ENCODE data around the gene SEC11A.
"Not testable (repeated sequence)": the region's sequence is repeated elsewhere in the genome, so short reads cannot be mapped to it uniquely, and the experiment has no call there.

The SEC11A gene

DNA sequence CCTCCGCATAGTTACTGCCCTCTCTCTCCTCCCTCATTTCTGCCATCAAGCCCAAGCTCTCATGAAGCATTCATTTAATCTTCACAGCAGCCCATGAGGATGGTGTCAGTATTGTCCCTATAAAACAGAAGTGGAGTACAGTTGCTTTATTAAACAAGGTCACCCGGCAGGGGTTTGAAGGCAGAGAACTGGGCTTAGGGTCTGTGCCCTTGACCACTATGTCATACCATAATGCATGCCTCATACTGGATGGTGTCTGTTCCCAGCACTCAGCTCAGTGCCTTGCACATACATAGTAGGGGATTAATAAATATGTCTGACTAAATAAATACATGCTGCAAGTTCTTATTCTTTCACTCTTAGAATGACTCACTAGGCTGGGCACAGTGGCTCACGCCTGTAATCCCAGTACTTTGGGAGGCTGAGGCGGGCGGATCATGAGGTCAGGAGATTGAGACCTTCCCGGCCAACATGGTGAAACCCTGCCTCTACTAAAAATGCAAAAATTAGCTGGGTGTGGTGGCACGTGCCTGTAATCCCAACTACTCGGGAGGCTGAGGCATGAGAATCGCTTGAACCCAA is 19.6 kb upstream of the SEC11A start:
- H3K4me3 ChIP-seq (ENCODE audit: low read depth in 1 of 2, low read length in 2 of 2), result peak overlapping the region in 1 of 2 donors; percentile 17
- H3K27ac ChIP-seq (ENCODE audit: low read length), result peak overlapping the region; percentile 72

DNA sequence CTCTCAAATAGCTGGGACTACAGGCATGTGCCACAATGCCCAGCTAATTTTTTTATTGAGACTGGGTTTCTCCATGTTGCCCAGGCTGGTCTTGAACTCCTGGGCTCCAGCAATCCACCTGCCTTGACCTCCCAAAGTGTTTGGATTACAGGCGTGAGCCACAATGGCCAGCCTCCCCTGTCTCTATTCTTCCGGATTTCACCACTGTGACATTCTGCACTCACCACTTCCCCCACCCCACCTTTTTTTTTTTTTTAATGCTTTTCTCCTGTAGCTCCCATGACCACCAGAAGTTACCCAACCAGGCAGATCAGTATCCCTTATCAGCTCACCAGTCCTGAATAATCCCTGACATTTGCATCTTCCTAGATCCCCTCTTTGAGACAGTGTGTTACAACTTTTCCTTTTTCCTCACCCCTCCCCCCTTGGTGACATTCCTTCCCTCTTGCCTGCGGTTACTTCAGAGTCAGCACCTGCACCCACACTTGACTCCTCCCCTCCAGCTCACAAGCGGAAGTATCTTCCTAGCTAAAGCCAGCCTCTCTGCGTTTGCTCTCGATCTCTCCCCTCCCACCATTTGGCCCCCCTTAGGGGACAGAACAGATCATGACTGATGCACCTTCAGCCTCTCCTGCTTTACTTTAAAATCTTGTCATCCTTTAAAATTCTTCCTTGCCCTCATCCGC is 19.0 kb upstream of the SEC11A start:
- H3K4me3 ChIP-seq (ENCODE audit: low read depth in 1 of 2, low read length in 2 of 2), result peak overlapping the region in 1 of 2 donors; percentile 17
- no peaks in the 10 kb centered on the region for H3K36me3 ChIP-seq (ENCODE audit: control insufficient read depth in 1 of 2, insufficient read depth in 2 of 2, low read length in 2 of 2)
- no peaks in the 10 kb centered on the region for H3K4me1 ChIP-seq (ENCODE audit: control insufficient read depth in 1 of 2, insufficient read depth in 2 of 2, low read length in 2 of 2)

More for the DNA sequence above, 19.6 kb upstream of the SEC11A start:
- H3K4me1 ChIP-seq (ENCODE audit: control insufficient read depth in 1 of 2, insufficient read depth in 2 of 2, low read length in 2 of 2); H3K9me3 ChIP-seq (ENCODE audit: control insufficient read depth in 1 of 2, low read length in 2 of 2); H3K36me3 ChIP-seq (ENCODE audit: control insufficient read depth in 1 of 2, insufficient read depth in 2 of 2, low read length in 2 of 2); H3K27me3 ChIP-seq (ENCODE audit: low read depth, low read length): not testable (repeated sequence)

DNA sequence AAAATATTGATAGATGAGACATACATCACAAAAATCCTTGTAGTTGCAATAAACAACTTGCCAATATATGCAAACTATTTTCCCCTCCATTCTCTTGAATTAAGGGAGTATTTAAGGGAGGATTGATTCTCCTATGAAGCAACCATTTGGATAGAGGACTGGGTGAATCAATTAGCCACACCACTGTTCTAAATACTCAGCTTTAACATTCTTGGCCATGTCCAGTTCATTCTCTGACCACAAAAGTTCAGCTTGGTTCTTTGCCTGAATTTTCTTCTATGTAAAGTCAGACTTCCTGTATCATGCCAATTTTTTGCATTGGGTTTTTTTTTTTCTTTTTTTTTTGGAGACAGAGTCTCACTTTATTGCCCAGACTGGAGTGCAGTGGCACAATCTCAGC is 15.8 kb upstream of the SEC11A start:
- no peaks in the 10 kb centered on the region for H3K27me3 ChIP-seq (ENCODE audit: low read depth, low read length)
- H3K27ac ChIP-seq (ENCODE audit: low read length), result no peak overlapping the region
- H3K9me3 ChIP-seq (ENCODE audit: control insufficient read depth in 1 of 2, low read length in 2 of 2), result no peaks in the 10 kb centered on the region
- no peak overlapping the region for H3K4me3 ChIP-seq (ENCODE audit: low read depth in 1 of 2, low read length in 2 of 2)
- H3K4me1 ChIP-seq (ENCODE audit: control insufficient read depth in 1 of 2, insufficient read depth in 2 of 2, low read length in 2 of 2), result no peaks in the 10 kb centered on the region
- no peaks in the 10 kb centered on the region for H3K36me3 ChIP-seq (ENCODE audit: control insufficient read depth in 1 of 2, insufficient read depth in 2 of 2, low read length in 2 of 2)

More for the DNA sequence above, 19.0 kb upstream of the SEC11A start:
- no peaks in the 10 kb centered on the region for H3K9me3 ChIP-seq (ENCODE audit: control insufficient read depth in 1 of 2, low read length in 2 of 2)
- no peaks in the 10 kb centered on the region for H3K27me3 ChIP-seq (ENCODE audit: low read depth, low read length)
- H3K27ac ChIP-seq (ENCODE audit: low read length), result peak overlapping the region; percentile 72

GRCh38 chr15:84727429-84727828 is 11.5 kb upstream of the SEC11A start:
- Histone ChIP-seq H3K4me1 (ENCODE audit: control insufficient read depth in 1 of 2, insufficient read depth in 2 of 2, low read length in 2 of 2) (no peaks in the 10 kb centered on the region), H3K27ac (ENCODE audit: low read length) (no peak overlapping the region), H3K4me3 (ENCODE audit: low read depth in 1 of 2, low read length in 2 of 2) (no peak overlapping the region), H3K9me3 (ENCODE audit: control insufficient read depth in 1 of 2, low read length in 2 of 2) (no peaks in the 10 kb centered on the region), H3K36me3 (ENCODE audit: control insufficient read depth in 1 of 2, insufficient read depth in 2 of 2, low read length in 2 of 2) (no peaks in the 10 kb centered on the region), H3K27me3 (ENCODE audit: low read depth, low read length) (no peaks in the 10 kb centered on the region)

- no peak overlapping the region for H3K4me3 ChIP-seq (ENCODE audit: low read depth in 1 of 2, low read length in 2 of 2)
- H3K27ac ChIP-seq (ENCODE audit: low read length), result peak overlapping the region; percentile 52
- no peaks in the 10 kb centered on the region for H3K27me3 ChIP-seq (ENCODE audit: low read depth, low read length)
- H3K9me3 ChIP-seq (ENCODE audit: control insufficient read depth in 1 of 2, low read length in 2 of 2), result no peaks in the 10 kb centered on the region
- H3K36me3 ChIP-seq (ENCODE audit: control insufficient read depth in 1 of 2, insufficient read depth in 2 of 2, low read length in 2 of 2), result no peaks in the 10 kb centered on the region
- H3K4me1 ChIP-seq (ENCODE audit: control insufficient read depth in 1 of 2, insufficient read depth in 2 of 2, low read length in 2 of 2), result no peaks in the 10 kb centered on the region
These were observed 9.1 kb upstream of the SEC11A start for GRCh38 chr15:84725001-84725491.

DNA sequence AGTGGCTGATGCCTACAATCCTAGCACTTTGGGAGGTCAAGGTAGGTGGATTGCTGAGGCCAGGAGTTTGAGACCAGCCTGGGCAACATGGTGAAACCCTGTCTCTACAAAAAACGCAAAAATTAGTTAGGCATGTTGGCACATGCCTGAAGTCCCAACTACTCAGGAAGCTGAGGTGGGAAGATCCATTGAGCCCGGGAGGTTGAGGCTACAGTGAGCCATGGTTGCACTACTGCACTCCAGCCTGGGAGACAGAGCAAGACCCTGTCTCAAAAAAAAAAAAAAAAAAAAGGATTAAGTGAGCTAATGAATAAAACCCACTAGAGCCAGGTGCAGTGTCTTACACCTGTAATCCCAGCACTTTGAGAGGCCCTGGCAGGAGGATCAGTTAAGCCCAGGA is 6.7 kb upstream of the SEC11A start:
- H3K4me1 ChIP-seq (ENCODE audit: control insufficient read depth in 1 of 2, insufficient read depth in 2 of 2, low read length in 2 of 2), result no peaks in the 10 kb centered on the region
- H3K27me3 ChIP-seq (ENCODE audit: low read depth, low read length), result no peaks in the 10 kb centered on the region
- H3K27ac ChIP-seq (ENCODE audit: low read length), result no peak overlapping the region
- H3K36me3 ChIP-seq (ENCODE audit: control insufficient read depth in 1 of 2, insufficient read depth in 2 of 2, low read length in 2 of 2), result no peaks in the 10 kb centered on the region
- H3K4me3 ChIP-seq (ENCODE audit: low read depth in 1 of 2, low read length in 2 of 2), result no peak overlapping the region
- no peaks in the 10 kb centered on the region for H3K9me3 ChIP-seq (ENCODE audit: control insufficient read depth in 1 of 2, low read length in 2 of 2)

DNA sequence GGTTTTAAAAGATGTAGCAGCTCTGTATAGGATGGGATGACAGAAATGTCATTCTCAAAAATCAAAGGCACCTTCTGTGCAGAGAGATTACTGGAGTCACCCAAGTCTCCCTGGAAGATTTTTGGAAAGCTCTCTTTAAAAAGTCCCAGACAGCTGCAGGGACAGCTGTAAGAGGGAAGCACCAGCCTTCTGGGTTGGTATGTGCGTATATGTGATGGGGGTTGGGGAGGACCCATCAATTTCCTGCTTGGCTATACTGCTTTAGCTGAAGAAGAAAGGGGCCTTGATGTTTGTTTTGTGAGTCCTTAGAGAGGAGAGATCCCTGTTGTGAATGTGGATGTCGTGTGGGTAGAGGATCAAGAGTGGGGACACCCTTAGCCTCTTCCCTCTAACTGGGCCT is 5.4 kb upstream of the SEC11A start:
- Histone ChIP-seq H3K27me3 (ENCODE audit: low read depth, low read length) (no peaks in the 10 kb centered on the region), H3K36me3 (ENCODE audit: control insufficient read depth in 1 of 2, insufficient read depth in 2 of 2, low read length in 2 of 2) (no peaks in the 10 kb centered on the region), H3K9me3 (ENCODE audit: control insufficient read depth in 1 of 2, low read length in 2 of 2) (no peaks in the 10 kb centered on the region), H3K4me1 (ENCODE audit: control insufficient read depth in 1 of 2, insufficient read depth in 2 of 2, low read length in 2 of 2) (peaks cover 0 to 6% of the 10 kb centered on the region in 2 donors), H3K4me3 (ENCODE audit: low read depth in 1 of 2, low read length in 2 of 2) (no peak overlapping the region), H3K27ac (ENCODE audit: low read length) (peak overlapping the region; percentile 43)

DNA sequence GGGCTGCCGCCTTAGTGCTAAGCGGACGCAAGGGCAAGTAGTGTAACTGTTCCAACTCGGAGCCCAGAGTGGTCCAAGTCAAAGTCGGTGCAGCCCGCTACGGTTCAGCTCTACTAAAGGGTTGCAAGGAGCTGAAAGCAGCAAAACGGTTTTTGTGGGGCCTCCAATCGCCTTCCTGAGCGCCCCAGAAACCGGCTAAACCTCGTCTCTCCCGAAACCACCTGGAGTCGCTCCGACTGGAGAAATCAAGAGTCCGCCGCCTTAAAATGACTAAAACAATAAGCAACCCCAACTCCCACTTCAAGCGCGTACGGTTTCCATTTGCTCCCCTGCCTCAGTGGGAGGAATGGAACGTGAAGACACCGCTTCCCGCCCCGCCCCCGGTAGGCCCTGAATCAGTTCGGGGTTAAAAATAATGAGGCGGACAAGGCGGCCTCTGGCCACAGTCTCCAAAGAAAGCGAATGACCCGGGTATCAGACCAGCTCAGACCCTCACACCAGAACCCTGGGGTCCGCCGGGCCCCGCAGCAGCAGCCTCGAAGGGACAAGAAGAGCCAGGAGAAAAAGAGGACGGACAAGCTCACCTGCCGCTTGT is 401 bp downstream of the SEC11A start:
- H3K27me3 ChIP-seq (ENCODE audit: low read depth, low read length), result no peaks in the 10 kb centered on the region
- no peaks in the 10 kb centered on the region for H3K9me3 ChIP-seq (ENCODE audit: control insufficient read depth in 1 of 2, low read length in 2 of 2)
- H3K36me3 ChIP-seq (ENCODE audit: control insufficient read depth in 1 of 2, insufficient read depth in 2 of 2, low read length in 2 of 2), result peaks cover 0 to 7% of the 10 kb centered on the region in 2 donors
- H3K4me3 ChIP-seq (ENCODE audit: low read depth in 1 of 2, low read length in 2 of 2), result peak overlapping the region; percentile 84 to 88
- peaks cover 13 to 26% of the 10 kb centered on the region in 2 donors for H3K4me1 ChIP-seq (ENCODE audit: control insufficient read depth in 1 of 2, insufficient read depth in 2 of 2, low read length in 2 of 2)
- H3K27ac ChIP-seq (ENCODE audit: low read length), result peak overlapping the region; percentile 88

DNA sequence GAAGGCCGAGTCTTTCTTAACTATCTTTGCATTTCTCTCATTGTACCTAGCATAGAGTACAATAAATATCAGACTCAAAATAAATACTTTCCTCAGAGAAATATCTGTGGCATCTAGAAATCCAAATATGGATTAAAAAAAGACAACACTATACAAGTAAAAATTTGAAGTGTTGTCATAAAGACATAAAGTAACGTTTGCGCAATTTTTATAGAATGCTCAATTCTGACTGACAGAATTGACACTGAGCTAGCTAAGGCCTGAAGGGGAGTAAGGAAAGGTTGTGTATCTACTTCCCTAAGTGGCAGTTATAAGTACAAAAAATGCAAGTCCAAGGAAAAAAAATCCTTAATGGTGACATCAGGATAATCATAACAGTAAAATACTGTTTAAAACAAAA is 1.1 kb downstream of the SEC11A start:
- Histone ChIP-seq H3K4me1 (ENCODE audit: control insufficient read depth in 1 of 2, insufficient read depth in 2 of 2, low read length in 2 of 2) (peaks cover 13 to 26% of the 10 kb centered on the region in 2 donors), H3K4me3 (ENCODE audit: low read depth in 1 of 2, low read length in 2 of 2) (peak overlapping the region; percentile 84 to 88), H3K27me3 (ENCODE audit: low read depth, low read length) (no peaks in the 10 kb centered on the region), H3K9me3 (ENCODE audit: control insufficient read depth in 1 of 2, low read length in 2 of 2) (no peaks in the 10 kb centered on the region), H3K36me3 (ENCODE audit: control insufficient read depth in 1 of 2, insufficient read depth in 2 of 2, low read length in 2 of 2) (peaks cover 0 to 7% of the 10 kb centered on the region in 2 donors), H3K27ac (ENCODE audit: low read length) (peak overlapping the region; percentile 88)

GRCh38 chr15:84714372-84714771 is 1.6 kb downstream of the SEC11A start:
- Histone ChIP-seq H3K4me1 (ENCODE audit: control insufficient read depth in 1 of 2, insufficient read depth in 2 of 2, low read length in 2 of 2) (peaks cover 13 to 26% of the 10 kb centered on the region in 2 donors), H3K4me3 (ENCODE audit: low read depth in 1 of 2, low read length in 2 of 2) (peak overlapping the region; percentile 84 to 88), H3K9me3 (ENCODE audit: control insufficient read depth in 1 of 2, low read length in 2 of 2) (no peaks in the 10 kb centered on the region), H3K27ac (ENCODE audit: low read length) (no peak overlapping the region), H3K27me3 (ENCODE audit: low read depth, low read length) (no peaks in the 10 kb centered on the region), H3K36me3 (ENCODE audit: control insufficient read depth in 1 of 2, insufficient read depth in 2 of 2, low read length in 2 of 2) (peaks cover 0 to 7% of the 10 kb centered on the region in 2 donors)

DNA sequence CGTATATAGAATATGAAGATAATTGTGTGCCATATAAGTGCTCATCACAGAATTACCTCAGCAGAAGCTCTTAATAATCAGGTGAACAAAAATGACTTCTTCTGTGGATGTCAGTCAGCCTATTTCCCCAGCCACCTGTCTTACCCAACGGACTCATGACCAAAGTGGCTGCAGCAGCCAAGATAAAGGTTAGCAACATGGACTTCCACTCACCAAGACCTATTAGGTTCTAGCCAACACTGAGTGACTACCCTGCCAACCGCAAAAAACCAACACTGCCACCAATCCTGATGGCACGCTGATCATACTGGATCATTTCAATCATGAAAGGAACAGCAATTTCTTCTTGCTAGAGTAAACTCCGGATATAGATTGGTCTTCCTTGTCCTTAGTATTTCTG is 12.1 kb downstream of the SEC11A start:
- Histone ChIP-seq H3K4me3 (ENCODE audit: low read depth in 1 of 2, low read length in 2 of 2) (no peak overlapping the region), H3K4me1 (ENCODE audit: control insufficient read depth in 1 of 2, insufficient read depth in 2 of 2, low read length in 2 of 2) (peaks cover 9 to 12% of the 10 kb centered on the region in 2 donors), H3K27me3 (ENCODE audit: low read depth, low read length) (no peaks in the 10 kb centered on the region), H3K36me3 (ENCODE audit: control insufficient read depth in 1 of 2, insufficient read depth in 2 of 2, low read length in 2 of 2) (no peaks in the 10 kb centered on the region), H3K9me3 (ENCODE audit: control insufficient read depth in 1 of 2, low read length in 2 of 2) (no peaks in the 10 kb centered on the region), H3K27ac (ENCODE audit: low read length) (peak overlapping the region; percentile 56)
